Ishikawa (cell line): ENCODE data around the gene ATP5PO.

Source experiments
- CEBPB ChIP-seq: IDR thresholded peaks from 2 replicates; pipeline ENCODE4 v1.6.1; 2012
- CREB1 ChIP-seq: IDR thresholded peaks from 2 replicates; pipeline ENCODE4 v1.6.1; 2012; ENCODE audit warnings: low read depth
- EGR1 ChIP-seq: IDR thresholded peaks from 2 replicates; pipeline ENCODE4 v1.6.1; 2012
- EP300 ChIP-seq: IDR thresholded peaks from 2 replicates; pipeline ENCODE4 v1.6.1; 2012; ENCODE audit warnings: borderline replicate concordance
- FOXM1 ChIP-seq: IDR thresholded peaks from 2 replicates; pipeline ENCODE4 v1.6.1; 2012; ENCODE audit warnings: low read depth, borderline replicate concordance
- MAX ChIP-seq: IDR thresholded peaks from 2 replicates; pipeline ENCODE4 v1.6.1; 2012
- NFIC ChIP-seq: IDR thresholded peaks from 2 replicates; pipeline ENCODE4 v1.6.1; 2012
- RAD21 ChIP-seq: IDR thresholded peaks from 2 replicates; pipeline ENCODE4 v1.6.1; 2012; ENCODE audit warnings: low read depth
- REST ChIP-seq: IDR thresholded peaks from 2 replicates; pipeline ENCODE4 v1.6.1; 2012; ENCODE audit warnings: low read depth, mild to moderate bottlenecking
- TAF1 ChIP-seq: IDR thresholded peaks from 2 replicates; pipeline ENCODE4 v1.6.1; 2012; ENCODE audit warnings: low read depth, mild to moderate bottlenecking
- TCF12 ChIP-seq: IDR thresholded peaks from 2 replicates; pipeline ENCODE4 v1.6.1; 2012; ENCODE audit warnings: low read depth
- TEAD4 ChIP-seq: IDR thresholded peaks from 2 replicates; pipeline ENCODE4 v1.6.1; 2012
- USF1 ChIP-seq: IDR thresholded peaks from 2 replicates; pipeline ENCODE4 v1.6.1; 2012
- YY1 ChIP-seq: IDR thresholded peaks from 2 replicates; pipeline ENCODE4 v1.6.1; 2012; ENCODE audit warnings: low read depth
- ZBTB7A ChIP-seq: IDR thresholded peaks from 2 replicates; pipeline ENCODE4 v1.6.1; 2012; ENCODE audit warnings: low read depth

ATP5PO gene

GRCh38 chr21:33885172-33885514, 30.5 kb downstream of the ATP5PO start:
- TF ChIP-seq USF1 = no peak
- no peak for TF ChIP-seq EP300
- TF ChIP-seq EGR1 = no peak
- no peak for TF ChIP-seq NFIC
- no peak for TF ChIP-seq TAF1
- TF ChIP-seq MAX = no peak
- TF ChIP-seq REST = no peak
- no peak for TF ChIP-seq CREB1
- TF ChIP-seq TCF12 = no peak
- TF ChIP-seq FOXM1 = no peak
- no peak for TF ChIP-seq ZBTB7A
- no peak for TF ChIP-seq RAD21
- TF ChIP-seq CEBPB = no peak
- TF ChIP-seq TEAD4 = no peak
- TF ChIP-seq YY1 = no peak

- TF ChIP-seq NFIC (no peak), TEAD4 (no peak), TAF1 (no peak), CEBPB (no peak), MAX (no peak), RAD21 (no peak), FOXM1 (no peak), ZBTB7A (no peak), REST (no peak), CREB1 (no peak), EGR1 (no peak), YY1 (no peak), USF1 (no peak), TCF12 (no peak)
Observed at GRCh38 chr21:33884376-33885171, 31.0 kb downstream of the ATP5PO start.

- TF ChIP-seq EGR1 = no peak
- no peak for TF ChIP-seq TAF1
- no peak for TF ChIP-seq RAD21
- TF ChIP-seq EP300 = no peak
- no peak for TF ChIP-seq TEAD4
- TF ChIP-seq ZBTB7A = no peak
Observed at GRCh38 chr21:33883118-33883517, 32.5 kb downstream of the ATP5PO start.

- no peak for TF ChIP-seq MAX
- no peak for TF ChIP-seq EP300
- no peak for TF ChIP-seq USF1
- no peak for TF ChIP-seq FOXM1
- TF ChIP-seq TCF12 = no peak
Observed at GRCh38 chr21:33881689-33882440, 33.7 kb downstream of the ATP5PO start.

- no peak for TF ChIP-seq FOXM1
- no peak for TF ChIP-seq ZBTB7A
- no peak for TF ChIP-seq USF1
- TF ChIP-seq TAF1 = no peak
- no peak for TF ChIP-seq CEBPB
- TF ChIP-seq EP300 = no peak
- TF ChIP-seq NFIC = no peak
- TF ChIP-seq YY1 = no peak
- TF ChIP-seq TEAD4 = no peak
- TF ChIP-seq EGR1 = no peak
- TF ChIP-seq REST = no peak
Observed at GRCh38 chr21:33880626-33881025, 35.0 kb downstream of the ATP5PO start.
